ENCODE results near the gene ACTG2.
"Not testable (repeated sequence)": the region's sequence is repeated elsewhere in the genome, so short reads cannot be mapped to it uniquely, and the experiment has no call there.

DNA sequence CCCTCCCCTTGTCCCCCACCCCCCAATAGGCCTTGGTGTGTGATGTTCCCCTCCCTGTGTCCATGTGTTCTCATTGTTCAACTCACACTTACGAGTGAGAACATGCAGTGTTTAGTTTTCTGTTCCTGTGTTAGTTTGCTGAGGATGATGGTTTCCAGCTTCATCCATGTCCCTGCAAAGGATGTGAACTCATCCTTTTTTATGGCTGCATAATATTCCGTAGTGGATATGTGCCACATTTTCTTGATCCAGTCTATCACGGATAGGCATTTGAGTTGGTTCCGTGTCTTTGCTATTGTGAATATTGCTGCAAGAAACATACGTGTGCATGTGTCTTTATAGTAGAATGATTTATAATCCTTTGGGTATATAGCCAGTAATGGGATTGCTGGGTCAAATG, 14.8 kb upstream of the ACTG2 start:
- TF ChIP-seq POLR2A (IDR thresholded peaks at IDR 0.05), result not testable (repeated sequence)
- TF ChIP-seq, protein P1, sequence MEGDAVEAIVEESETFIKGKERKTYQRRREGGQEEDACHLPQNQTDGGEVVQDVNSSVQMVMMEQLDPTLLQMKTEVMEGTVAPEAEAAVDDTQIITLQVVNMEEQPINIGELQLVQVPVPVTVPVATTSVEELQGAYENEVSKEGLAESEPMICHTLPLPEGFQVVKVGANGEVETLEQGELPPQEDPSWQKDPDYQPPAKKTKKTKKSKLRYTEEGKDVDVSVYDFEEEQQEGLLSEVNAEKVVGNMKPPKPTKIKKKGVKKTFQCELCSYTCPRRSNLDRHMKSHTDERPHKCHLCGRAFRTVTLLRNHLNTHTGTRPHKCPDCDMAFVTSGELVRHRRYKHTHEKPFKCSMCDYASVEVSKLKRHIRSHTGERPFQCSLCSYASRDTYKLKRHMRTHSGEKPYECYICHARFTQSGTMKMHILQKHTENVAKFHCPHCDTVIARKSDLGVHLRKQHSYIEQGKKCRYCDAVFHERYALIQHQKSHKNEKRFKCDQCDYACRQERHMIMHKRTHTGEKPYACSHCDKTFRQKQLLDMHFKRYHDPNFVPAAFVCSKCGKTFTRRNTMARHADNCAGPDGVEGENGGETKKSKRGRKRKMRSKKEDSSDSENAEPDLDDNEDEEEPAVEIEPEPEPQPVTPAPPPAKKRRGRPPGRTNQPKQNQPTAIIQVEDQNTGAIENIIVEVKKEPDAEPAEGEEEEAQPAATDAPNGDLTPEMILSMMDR (IDR thresholded peaks at IDR 0.05), result not testable (repeated sequence)
